Tibial nerve (tissue), 4 donors: ENCODE measurements around the gene MTA3. TPM values are rescaled to one million over a fixed set of nuclear protein-coding genes. Genes with fewer than 3 reads are reported as not detected.

Source experiments
- DNase-seq, 2 donors: peaks; one replicate each; pipeline ENCODE4 v3.0.0-alpha.2; 2019; ENCODE audit warnings: low spot score in 2 of 2
- H3K27ac ChIP-seq, 4 donors: fragments of 200-600 bp; sonication (generic) in 3 of 4; one replicate each; pipeline ENCODE4 v1.5.1; 2017 to 2019; ENCODE audit warnings: mild to moderate bottlenecking in 1 of 4
- H3K27me3 ChIP-seq, 2 donors: fragments of 200-600 bp; sonication (generic) in 1 of 2; one replicate each; pipeline versions ENCODE4 v1.5.1 to v1.6.0; 2017 to 2019
- H3K36me3 ChIP-seq, 3 donors: fragments of 200-600 bp; sonication (generic); one replicate each; pipeline ENCODE4 v1.5.1; 2018 to 2019
- H3K4me1 ChIP-seq, 4 donors: fragments of 200-600 bp; sonication (generic) in 3 of 4; one replicate each; pipeline ENCODE4 v1.5.1; 2017 to 2019
- H3K4me3 ChIP-seq, 4 donors: fragments of 200-600 bp; sonication (generic) in 3 of 4; one replicate each; pipeline ENCODE4 v1.5.1; 2017 to 2019; ENCODE audit warnings: mild to moderate bottlenecking in 1 of 4, moderate library complexity in 1 of 4
- H3K9me3 ChIP-seq, 4 donors: fragments of 200-600 bp; sonication (generic) in 3 of 4; one replicate each; pipeline ENCODE4 v1.5.1; 2017 to 2019
- CTCF ChIP-seq, 5 experiments: fragments of 200-600 bp in 3 of 5; fragments of 450-650 bp in 2 of 5; sonication (generic) in 3 of 5; IDR thresholded peaks; one replicate each; pipeline ENCODE4 v1.5.1; 2016 to 2019; ENCODE audit warnings: antibody characterized with exemption in 5 of 5, mild to moderate bottlenecking in 3 of 5, moderate library complexity in 2 of 5
- EP300 ChIP-seq, 2 donors: sonication (generic); formaldehyde crosslinking; IDR thresholded peaks; one replicate each; pipeline ENCODE4 v1.6.1; 2017; ENCODE audit warnings: antibody characterized with exemption in 2 of 2, mild to moderate bottlenecking in 1 of 2
- POLR2A ChIP-seq, 2 donors: fragments of 450-650 bp; IDR thresholded peaks; one replicate each; pipeline ENCODE4 v1.6.1; 2017; ENCODE audit warnings: antibody characterized with exemption in 2 of 2, mild to moderate bottlenecking in 2 of 2, moderate library complexity in 2 of 2
- WGBS, 2 donors: methylation state at CpG; one replicate each; pipeline ENCODE4 v1.1.5; 2018; 5-methylcytosine and 5-hydroxymethylcytosine counted together
- total RNA-seq, 4 donors: library from RNA; depleted of rRNA; stranded (reverse); fragments of >200 nt; gene quantifications; one replicate each; pipeline ENCODE4 v1.1.0, GENCODE V29; 2016

Gene MTA3
- total RNA-seq, 4 donors from 2014 or later: 33.1 to 47.0 (median 42.5) TPM

GRCh38 chr2:42758751-42759150 lies 190.3 kb downstream of the MTA3 start:
- TF ChIP-seq EP300 (IDR thresholded peaks at IDR 0.05) (no peak), POLR2A (IDR thresholded peaks at IDR 0.05) (no peak), CTCF (IDR thresholded peaks at IDR 0.05) (no peak)
- H3K4me1 ChIP-seq: peaks cover 0 to 18% (median under 1%) of the 10 kb centered on the region in 4 donors
- 92 to 94% methylated on average over 1 of the region's 1 CpG for WGBS, 2 donors
- no peak for DNase-seq
- no peaks in the 10 kb centered on the region for H3K9me3 ChIP-seq
- peaks cover 0 to 32% (median 0%) of the 10 kb centered on the region in 3 donors for H3K36me3 ChIP-seq
- no peaks in the 10 kb centered on the region for H3K27me3 ChIP-seq
- H3K4me3 ChIP-seq: no peak overlapping the region
- no peak overlapping the region for H3K27ac ChIP-seq

- no peak for DNase-seq
- TF ChIP-seq EP300 (IDR thresholded peaks at IDR 0.05): no peak
- no peak for TF ChIP-seq CTCF (IDR thresholded peaks at IDR 0.05)
- TF ChIP-seq POLR2A (IDR thresholded peaks at IDR 0.05): no peak
- 89 to 96% methylated on average over 9 of the region's 9 CpGs for WGBS, 2 donors
- Histone ChIP-seq H3K27ac (no peak overlapping the region), H3K9me3 (no peaks in the 10 kb centered on the region), H3K27me3 (no peaks in the 10 kb centered on the region), H3K36me3 (peaks cover 0 to 17% (median 0%) of the 10 kb centered on the region in 3 donors), H3K4me1 (no peaks in the 10 kb centered on the region), H3K4me3 (no peak overlapping the region)
Observed at GRCh38 chr2:42761554-42761953, 193.1 kb downstream of the MTA3 start.

- Histone ChIP-seq H3K27ac (no peak overlapping the region), H3K4me1 (no peaks in the 10 kb centered on the region), H3K9me3 (no peaks in the 10 kb centered on the region), H3K36me3 (peaks cover 0 to 17% (median 0%) of the 10 kb centered on the region in 3 donors), H3K27me3 (no peaks in the 10 kb centered on the region), H3K4me3 (no peak overlapping the region)
- TF ChIP-seq EP300 (IDR thresholded peaks at IDR 0.05): no peak
- TF ChIP-seq CTCF (IDR thresholded peaks at IDR 0.05): no peak
- TF ChIP-seq POLR2A (IDR thresholded peaks at IDR 0.05): no peak
- no peak for DNase-seq
- 84 to 86% methylated on average over 5 of the region's 5 CpGs for WGBS, 2 donors
Observed at GRCh38 chr2:42762155-42762554, 193.7 kb downstream of the MTA3 start.

GRCh38 chr2:42762823-42763804 lies 194.7 kb downstream of the MTA3 start:
- WGBS, 2 donors: 93 to 95% methylated on average over 35 to 45 of the region's 45 CpGs
- TF ChIP-seq CTCF (IDR thresholded peaks at IDR 0.05) (no peak), POLR2A (IDR thresholded peaks at IDR 0.05) (no peak), EP300 (IDR thresholded peaks at IDR 0.05) (no peak)
- Histone ChIP-seq H3K27ac (no peak overlapping the region), H3K9me3 (no peaks in the 10 kb centered on the region), H3K27me3 (no peaks in the 10 kb centered on the region), H3K4me3 (no peak overlapping the region), H3K36me3 (peaks cover 0 to 22% (median 0%) of the 10 kb centered on the region in 3 donors), H3K4me1 (no peaks in the 10 kb centered on the region)
- DNase-seq: no peak

GRCh38 chr2:42764096-42764495 lies 195.7 kb downstream of the MTA3 start, which contains the start of gene OXER1:
Gene OXER1, minus strand, starts transcription at chr2:42764135. Its CDS starts 73 bp downstream, at chr2:42764062.
- WGBS, 2 donors: 57 to 78% methylated on average over 5 of the region's 5 CpGs
- Histone ChIP-seq H3K4me1 (no peaks in the 10 kb centered on the region), H3K9me3 (no peaks in the 10 kb centered on the region), H3K36me3 (peaks cover 0 to 22% (median 0%) of the 10 kb centered on the region in 3 donors), H3K27ac (no peak within 1 kb of the TSS), H3K4me3 (no peak within 1 kb of the TSS), H3K27me3 (no peaks in the 10 kb centered on the region)
- DNase-seq: no peak
- TF ChIP-seq EP300 (IDR thresholded peaks at IDR 0.05) (no peak), CTCF (IDR thresholded peaks at IDR 0.05) (no peak), POLR2A (IDR thresholded peaks at IDR 0.05) (no peak)
